ENCODE data around the gene ABCD4. TPM values are rescaled to one million over a fixed set of nuclear protein-coding genes. Genes with fewer than 3 reads are reported as not detected.
"Not testable (repeated sequence)": the region's sequence is repeated elsewhere in the genome, so short reads cannot be mapped to it uniquely, and the experiment has no call there.

The ABCD4 gene
- polyA plus RNA-seq, 1 experiment = 12.4 TPM

DNA sequence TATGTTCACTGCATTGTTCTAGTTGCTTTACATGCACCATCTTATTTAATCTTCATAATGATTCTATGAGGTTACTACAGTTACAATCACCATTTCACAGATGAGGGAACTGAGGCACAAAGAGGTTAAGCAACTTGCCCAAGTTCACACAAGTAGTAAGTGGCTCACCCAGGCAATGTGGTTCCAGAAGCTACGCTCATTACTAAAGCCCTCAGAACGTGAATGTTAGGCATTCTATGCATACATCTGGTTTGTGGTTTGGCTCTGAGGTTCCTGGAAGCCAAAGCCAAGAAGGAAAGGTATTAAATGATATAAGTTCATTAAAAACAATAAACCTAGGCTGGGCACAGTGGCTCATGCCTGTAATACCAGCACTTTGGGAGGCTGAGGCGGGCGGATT, 31.2 kb upstream of the ABCD4 start:
- ChIA-PET CTCF (interaction anchor here (1.9 kb wide), 1 partner anchor 9 kb away, joined by 11 read pairs; no protein-coding TSS in a partner anchor), POLR2A (no interaction called here)
- TF ChIP-seq CTCF (IDR thresholded peaks at IDR 0.05; ENCODE audit: insufficient read depth, low read depth, low read length) = no peak
- H3K36me3 ChIP-seq (ENCODE audit: control insufficient read depth, insufficient read depth, low read length) = no peaks in the 10 kb centered on the region
- H3K4me3 ChIP-seq (ENCODE audit: low read depth, low read length) = no peak overlapping the region
- H3K27me3 ChIP-seq (ENCODE audit: control insufficient read depth, insufficient read depth, low read length) = peaks cover 5% of the 10 kb centered on the region
- DNase-seq (ENCODE audit: low read depth) = peak; percentile 42

GRCh38 chr14:74329950-74330552, 27.3 kb upstream of the ABCD4 start:
- H3K4me3 ChIP-seq (ENCODE audit: low read depth, low read length); POLR2A ChIA-PET; DNase-seq (ENCODE audit: low read depth); H3K27me3 ChIP-seq (ENCODE audit: control insufficient read depth, insufficient read depth, low read length); H3K36me3 ChIP-seq (ENCODE audit: control insufficient read depth, insufficient read depth, low read length): not testable (repeated sequence)
- CTCF ChIA-PET = interaction anchor here (1.0 kb wide), 1 partner anchor 149 kb away, joined by 3 read pairs; no protein-coding TSS in a partner anchor

- ChIA-PET POLR2A (no interaction called here), CTCF (interaction anchor here (1.0 to 3.4 kb wide), 3 partner anchors 8 to 152 kb away, joined by 3 to 11 read pairs (median 9); no protein-coding TSS in a partner anchor)
- TF ChIP-seq CTCF (IDR thresholded peaks at IDR 0.05; ENCODE audit: insufficient read depth, low read depth, low read length) = no peak
These were observed 23.8 kb upstream of the ABCD4 start for GRCh38 chr14:74326369-74327152.

GRCh38 chr14:74325446-74325845, 22.7 kb upstream of the ABCD4 start:
- CTCF ChIA-PET = interaction anchor here (0.7 to 3.4 kb wide), 9 partner anchors 9 to 229 kb away, joined by 3 to 11 read pairs (median 4); no protein-coding TSS in a partner anchor
- H3K27me3 ChIP-seq (ENCODE audit: control insufficient read depth, insufficient read depth, low read length) = peaks cover 3% of the 10 kb centered on the region; the same call in 1 of the 2 replicates
- no peaks in the 10 kb centered on the region for H3K36me3 ChIP-seq (ENCODE audit: control insufficient read depth, insufficient read depth, low read length)
- no peak for TF ChIP-seq CTCF (IDR thresholded peaks at IDR 0.05; ENCODE audit: insufficient read depth, low read depth, low read length)
- POLR2A ChIA-PET = no interaction called here
- no peak overlapping the region for H3K4me3 ChIP-seq (ENCODE audit: low read depth, low read length)
- DNase-seq (ENCODE audit: low read depth) = no peak

More at GRCh38 chr14:74326369-74327152, 23.8 kb upstream of the ABCD4 start:
- Histone ChIP-seq H3K4me3 (ENCODE audit: low read depth, low read length) (no peak overlapping the region), H3K27me3 (ENCODE audit: control insufficient read depth, insufficient read depth, low read length) (peaks cover 3% of the 10 kb centered on the region; the same call in 1 of the 2 replicates), H3K36me3 (ENCODE audit: control insufficient read depth, insufficient read depth, low read length) (no peaks in the 10 kb centered on the region)
- DNase-seq (ENCODE audit: low read depth) = no peak

GRCh38 chr14:74324931-74325361, 22.2 kb upstream of the ABCD4 start:
- ChIA-PET POLR2A (no interaction called here), CTCF (interaction anchor here (0.7 to 3.4 kb wide), 11 partner anchors 8 to 230 kb away, joined by 3 to 11 read pairs (median 4); partner anchors contain the start of gene ABCD4)
- Histone ChIP-seq H3K4me3 (ENCODE audit: low read depth, low read length) (no peak overlapping the region), H3K36me3 (ENCODE audit: control insufficient read depth, insufficient read depth, low read length) (no peaks in the 10 kb centered on the region), H3K27me3 (ENCODE audit: control insufficient read depth, insufficient read depth, low read length) (peaks cover 3% of the 10 kb centered on the region; the same call in 1 of the 2 replicates)
- TF ChIP-seq CTCF (IDR thresholded peaks at IDR 0.05; ENCODE audit: insufficient read depth, low read depth, low read length) = peak; percentile 77
- no peak for DNase-seq (ENCODE audit: low read depth)

Data from BJ (cell line).